Lung microvascular endothelial cell (primary cell): ENCODE data around the gene MDP1. TPM values are rescaled to one million over a fixed set of nuclear protein-coding genes. Genes with fewer than 3 reads are reported as not detected.
"Not testable (repeated sequence)": the region's sequence is repeated elsewhere in the genome, so short reads cannot be mapped to it uniquely, and the experiment has no call there.

Source experiments
- DNase-seq, 2 donors: peaks; one replicate each; pipeline versions ENCODE4 v3.0.0 to v3.0.0-alpha.2; 2010; ENCODE audit warnings: low read depth in 2 of 2
- total RNA-seq: library from RNA; depleted of rRNA; stranded (reverse); fragments of >200 nt; gene quantifications from 2 replicates; pipeline ENCODE4 v1.2.1, GENCODE V29; 2014

Gene MDP1
- total RNA-seq, 1 donor from 2014 or later: 13.7 TPM

- DNase-seq: peak; percentile 96 to 97
Measured at GRCh38 chr14:24232121-24232644, 16.3 kb upstream of the MDP1 start, which contains the start of gene NEDD8. TSS of gene NEDD8 (minus strand) at chr14:24232367. CDS start at chr14:24232267, 100 bp downstream.

GRCh38 chr14:24231263-24232120 is 15.6 kb upstream of the MDP1 start:
- peak; percentile 23 to 36 for DNase-seq

- DNase-seq: no peak
Measured at GRCh38 chr14:24228902-24229301, 13.0 kb upstream of the MDP1 start.

- DNase-seq: no peak
Measured at GRCh38 chr14:24226473-24226872, 10.6 kb upstream of the MDP1 start.

GRCh38 chr14:24224618-24225071 is 8.8 kb upstream of the MDP1 start:
- peak; percentile 96 to 98 for DNase-seq

GRCh38 chr14:24222987-24223386 is 7.1 kb upstream of the MDP1 start:
- not testable (repeated sequence) for DNase-seq

- no peak for DNase-seq
Measured at GRCh38 chr14:24219521-24219920, 3.7 kb upstream of the MDP1 start.

- DNase-seq: no peak
Measured at GRCh38 chr14:24219080-24219479, 3.2 kb upstream of the MDP1 start.

- DNase-seq: not testable (repeated sequence)
Measured at GRCh38 chr14:24216876-24217275, 1.0 kb upstream of the MDP1 start.

- DNase-seq: no peak
Measured at GRCh38 chr14:24216345-24216699, 456 bp upstream of the MDP1 start.

GRCh38 chr14:24213866-24214662 is 1.8 kb downstream of the MDP1 start:
- DNase-seq: no peak

GRCh38 chr14:24212924-24213865 is 2.7 kb downstream of the MDP1 start, which contains the start of gene CHMP4A:
TSS of gene CHMP4A (minus strand) at chr14:24213488. CDS start at chr14:24213439, 49 bp downstream.
- DNase-seq: peak; percentile 98 to 99

GRCh38 chr14:24211311-24211710 is 4.6 kb downstream of the MDP1 start:
- DNase-seq: no peak

GRCh38 chr14:24207625-24208024 is 8.2 kb downstream of the MDP1 start:
- no peak for DNase-seq

GRCh38 chr14:24207104-24207551 is 8.7 kb downstream of the MDP1 start:
- DNase-seq: no peak

GRCh38 chr14:24206260-24207103 is 9.4 kb downstream of the MDP1 start:
- DNase-seq: no peak

- no peak for DNase-seq
Measured at GRCh38 chr14:24204163-24205146, 11.4 kb downstream of the MDP1 start.

- not testable (repeated sequence) for DNase-seq
Measured at GRCh38 chr14:24203249-24203886, 12.5 kb downstream of the MDP1 start.
